Peyer's patch (tissue), 4 donors: ENCODE measurements around the gene ADK. TPM values are rescaled to one million over a fixed set of nuclear protein-coding genes. Genes with fewer than 3 reads are reported as not detected.

Experiments
- DNase-seq, 3 donors: peaks; one replicate each; pipeline ENCODE4 v3.0.0-alpha.2; 2017 to 2019
- H3K27ac ChIP-seq, 4 donors: fragments of 200-600 bp; sonication (generic); one replicate each; pipeline ENCODE4 v1.5.1; 2016 to 2019
- H3K27me3 ChIP-seq, 2 donors: fragments of 200-600 bp; sonication (generic); one replicate each; pipeline ENCODE4 v1.5.1; 2019
- H3K36me3 ChIP-seq, 3 donors: fragments of 200-600 bp; sonication (generic); one replicate each; pipeline ENCODE4 v1.5.1; 2016 to 2019
- H3K4me1 ChIP-seq, 4 donors: fragments of 200-600 bp; sonication (generic); one replicate each; pipeline ENCODE4 v1.5.1; 2016 to 2019
- H3K4me3 ChIP-seq, 4 donors: fragments of 200-600 bp; sonication (generic); 1 replicate in 3 of 4; 2 replicates in 1 of 4; pipeline ENCODE4 v1.5.1; 2016 to 2019; ENCODE audit warnings: mild to moderate bottlenecking in 1 of 4
- H3K9me3 ChIP-seq, 4 donors: fragments of 200-600 bp; sonication (generic); one replicate each; pipeline ENCODE4 v1.5.1; 2016 to 2019; ENCODE audit warnings: mild to moderate bottlenecking in 1 of 4
- POLR2A ChIP-seq, 2 donors: fragments of 450-650 bp; IDR thresholded peaks; one replicate each; pipeline ENCODE4 v1.5.1; 2017; ENCODE audit warnings: antibody characterized with exemption in 2 of 2, mild to moderate bottlenecking in 2 of 2, moderate library complexity in 2 of 2
- total RNA-seq, 4 donors: library from RNA; depleted of rRNA; stranded (reverse); fragments of >200 nt; gene quantifications; one replicate each; pipeline ENCODE4 v1.1.0, GENCODE V29; 2016
- TF ChIP-seq, protein P1 (sequence below), 6 experiments: fragments of 450-650 bp in 4 of 6; fragments of 200-600 bp in 2 of 6; sonication (generic) in 1 of 6; IDR thresholded peaks; one replicate each; pipeline ENCODE4 v1.5.1; 2017 to 2019; ENCODE audit warnings: antibody characterized with exemption in 6 of 6, mild to moderate bottlenecking in 3 of 6, moderate library complexity in 1 of 6

The ADK gene
- total RNA-seq, 4 donors from 2014 or later, result 7.4 to 50.3 (median 14.3) TPM

GRCh38 chr10:74255888-74256357 is 104.9 kb downstream of the ADK start:
- Histone ChIP-seq H3K27me3 (no peaks in the 10 kb centered on the region), H3K36me3 (no peaks in the 10 kb centered on the region), H3K4me1 (no peaks in the 10 kb centered on the region), H3K4me3 (no peak overlapping the region), H3K9me3 (no peaks in the 10 kb centered on the region), H3K27ac (no peak overlapping the region)
- no peak for DNase-seq
- TF ChIP-seq, protein P1, sequence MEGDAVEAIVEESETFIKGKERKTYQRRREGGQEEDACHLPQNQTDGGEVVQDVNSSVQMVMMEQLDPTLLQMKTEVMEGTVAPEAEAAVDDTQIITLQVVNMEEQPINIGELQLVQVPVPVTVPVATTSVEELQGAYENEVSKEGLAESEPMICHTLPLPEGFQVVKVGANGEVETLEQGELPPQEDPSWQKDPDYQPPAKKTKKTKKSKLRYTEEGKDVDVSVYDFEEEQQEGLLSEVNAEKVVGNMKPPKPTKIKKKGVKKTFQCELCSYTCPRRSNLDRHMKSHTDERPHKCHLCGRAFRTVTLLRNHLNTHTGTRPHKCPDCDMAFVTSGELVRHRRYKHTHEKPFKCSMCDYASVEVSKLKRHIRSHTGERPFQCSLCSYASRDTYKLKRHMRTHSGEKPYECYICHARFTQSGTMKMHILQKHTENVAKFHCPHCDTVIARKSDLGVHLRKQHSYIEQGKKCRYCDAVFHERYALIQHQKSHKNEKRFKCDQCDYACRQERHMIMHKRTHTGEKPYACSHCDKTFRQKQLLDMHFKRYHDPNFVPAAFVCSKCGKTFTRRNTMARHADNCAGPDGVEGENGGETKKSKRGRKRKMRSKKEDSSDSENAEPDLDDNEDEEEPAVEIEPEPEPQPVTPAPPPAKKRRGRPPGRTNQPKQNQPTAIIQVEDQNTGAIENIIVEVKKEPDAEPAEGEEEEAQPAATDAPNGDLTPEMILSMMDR (IDR thresholded peaks at IDR 0.05), result no peak
- TF ChIP-seq POLR2A (IDR thresholded peaks at IDR 0.05), result no peak

DNA sequence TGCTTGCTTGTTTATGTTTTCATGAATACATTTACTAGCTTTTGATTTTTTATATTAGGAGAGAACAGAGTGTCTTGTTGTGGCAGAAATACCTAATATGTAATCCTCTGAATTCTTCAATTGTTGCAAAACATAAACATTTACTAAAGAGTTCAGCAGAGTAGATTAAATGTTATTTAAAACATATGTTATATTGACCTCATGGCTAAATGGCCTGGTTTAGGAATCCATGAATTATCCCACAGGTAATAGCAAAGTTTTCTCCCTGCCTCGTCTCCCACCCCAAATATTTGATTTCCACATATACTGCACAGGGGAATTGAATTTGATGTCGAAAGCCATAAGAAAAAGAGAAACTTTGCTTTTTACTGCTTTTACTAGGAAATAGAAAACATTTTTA is 111.8 kb downstream of the ADK start:
- Histone ChIP-seq H3K27ac (no peak overlapping the region), H3K9me3 (no peaks in the 10 kb centered on the region), H3K4me3 (no peak overlapping the region), H3K27me3 (no peaks in the 10 kb centered on the region), H3K4me1 (no peaks in the 10 kb centered on the region), H3K36me3 (no peaks in the 10 kb centered on the region)
- DNase-seq, result no peak
- no peak for TF ChIP-seq POLR2A (IDR thresholded peaks at IDR 0.05)
- TF ChIP-seq, protein P1 (IDR thresholded peaks at IDR 0.05), result no peak

DNA sequence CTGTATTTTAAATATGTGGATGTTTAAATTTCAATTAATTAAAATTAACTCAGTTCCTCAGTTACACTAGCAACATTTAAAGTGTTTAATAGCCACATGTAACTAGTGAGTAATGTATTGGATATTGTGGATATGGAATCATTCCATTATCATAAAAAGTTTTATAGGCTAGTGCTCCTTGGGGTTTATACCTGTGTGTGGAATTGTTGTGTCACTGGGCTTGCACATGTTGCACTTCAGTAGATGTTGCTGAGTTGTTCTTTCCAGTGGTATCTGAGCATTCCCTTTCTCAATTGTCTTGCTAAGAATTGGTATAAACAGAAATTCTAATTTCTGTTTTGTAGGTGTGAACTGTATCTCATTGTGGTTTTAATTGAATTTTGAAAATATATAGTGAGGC is 113.0 kb downstream of the ADK start:
- Histone ChIP-seq H3K9me3 (no peaks in the 10 kb centered on the region), H3K36me3 (no peaks in the 10 kb centered on the region), H3K27ac (no peak overlapping the region), H3K4me1 (no peaks in the 10 kb centered on the region), H3K27me3 (no peaks in the 10 kb centered on the region), H3K4me3 (no peak overlapping the region)
- TF ChIP-seq, protein P1 (IDR thresholded peaks at IDR 0.05), result no peak
- no peak for TF ChIP-seq POLR2A (IDR thresholded peaks at IDR 0.05)
- no peak for DNase-seq

DNA sequence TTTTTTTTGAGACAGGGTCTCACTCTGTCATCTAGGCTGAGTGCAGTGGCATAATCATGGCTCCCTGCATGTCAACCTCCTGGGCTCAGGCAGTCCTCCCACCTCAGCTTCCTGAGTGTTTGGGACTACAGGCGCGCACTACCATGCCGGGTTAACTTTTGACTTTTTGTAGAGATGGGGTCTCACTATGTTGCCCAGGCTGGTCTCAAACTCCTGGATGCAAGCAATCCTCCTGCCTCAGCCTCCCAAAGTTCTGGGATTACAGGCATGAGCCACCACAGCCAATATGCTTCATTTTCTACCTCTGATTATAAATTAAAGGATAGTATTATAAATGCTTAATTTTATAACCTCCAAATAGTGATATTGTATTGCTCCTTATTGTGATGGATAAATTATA is 121.3 kb downstream of the ADK start:
- Histone ChIP-seq H3K4me1 (no peaks in the 10 kb centered on the region), H3K4me3 (no peak overlapping the region), H3K27me3 (no peaks in the 10 kb centered on the region), H3K36me3 (no peaks in the 10 kb centered on the region), H3K9me3 (no peaks in the 10 kb centered on the region), H3K27ac (no peak overlapping the region)
- no peak for TF ChIP-seq POLR2A (IDR thresholded peaks at IDR 0.05)
- TF ChIP-seq, protein P1 (IDR thresholded peaks at IDR 0.05), result no peak
- DNase-seq, result no peak

- H3K4me1 ChIP-seq, result no peaks in the 10 kb centered on the region
- no peaks in the 10 kb centered on the region for H3K27me3 ChIP-seq
- no peak overlapping the region for H3K27ac ChIP-seq
- no peak for DNase-seq
- no peak overlapping the region for H3K4me3 ChIP-seq
- no peaks in the 10 kb centered on the region for H3K9me3 ChIP-seq
- TF ChIP-seq, protein P1 (IDR thresholded peaks at IDR 0.05), result no peak
- no peak for TF ChIP-seq POLR2A (IDR thresholded peaks at IDR 0.05)
- H3K36me3 ChIP-seq, result no peaks in the 10 kb centered on the region
Measured at GRCh38 chr10:74275755-74276290, 124.8 kb downstream of the ADK start.

GRCh38 chr10:74276416-74276815 is 125.4 kb downstream of the ADK start:
- Histone ChIP-seq H3K27ac (no peak overlapping the region), H3K36me3 (no peaks in the 10 kb centered on the region), H3K9me3 (no peaks in the 10 kb centered on the region), H3K4me3 (no peak overlapping the region), H3K27me3 (no peaks in the 10 kb centered on the region), H3K4me1 (no peaks in the 10 kb centered on the region)
- TF ChIP-seq, protein P1 (IDR thresholded peaks at IDR 0.05), result no peak
- no peak for TF ChIP-seq POLR2A (IDR thresholded peaks at IDR 0.05)
- DNase-seq, result no peak
